NCI-H82 treated with DMSO at 0.1 percent for 48 hours (cell line): ENCODE data around the gene FOXO6.

Experiments used
- DNase-seq: peaks from one replicate; lab custom pipeline; 2025; ENCODE audit not compliant: unreplicated experiment; lab: John Stamatoyannopoulos, UW

FOXO6 gene

GRCh38 chr1:41360786-41361494 is at the start of gene FOXO6:
Gene FOXO6 (plus strand): TSS chr1:41361434.
- DNase-seq = peak; percentile 98

DNA sequence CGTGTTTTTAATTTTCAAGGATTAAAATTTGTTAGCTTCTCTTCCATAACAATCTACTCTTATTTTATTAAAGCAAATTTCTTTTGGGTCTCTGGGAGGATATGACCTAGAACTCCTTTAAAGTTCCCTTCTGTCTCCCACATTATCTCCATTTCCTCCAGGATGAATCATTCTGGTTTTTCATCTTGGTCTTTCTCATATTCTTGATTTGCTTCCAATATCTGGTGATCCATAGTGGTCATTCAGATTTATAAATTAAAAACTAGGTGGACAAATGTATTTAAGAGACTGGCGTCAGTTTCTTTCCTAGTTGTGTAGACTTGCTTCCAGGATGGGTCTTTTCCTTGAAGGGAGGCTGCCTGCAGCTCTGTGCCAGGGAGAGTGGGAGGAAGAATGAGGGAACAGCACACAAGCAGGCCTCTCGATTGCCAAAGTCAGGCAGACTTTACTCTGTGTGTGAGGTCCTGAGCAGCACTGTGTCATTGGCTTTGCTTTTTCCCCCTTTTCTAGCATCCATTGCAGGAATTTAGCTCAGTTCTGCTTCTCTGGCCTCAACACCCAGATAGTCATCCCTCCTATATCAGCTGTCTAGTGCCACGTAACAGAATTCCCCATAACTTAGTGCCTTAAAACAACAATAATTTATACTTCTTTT is 48.1 kb upstream of the FOXO6 start:
- DNase-seq = no peak

GRCh38 chr1:41313661-41314131 is 47.5 kb upstream of the FOXO6 start:
- DNase-seq = peak; percentile 46

DNA sequence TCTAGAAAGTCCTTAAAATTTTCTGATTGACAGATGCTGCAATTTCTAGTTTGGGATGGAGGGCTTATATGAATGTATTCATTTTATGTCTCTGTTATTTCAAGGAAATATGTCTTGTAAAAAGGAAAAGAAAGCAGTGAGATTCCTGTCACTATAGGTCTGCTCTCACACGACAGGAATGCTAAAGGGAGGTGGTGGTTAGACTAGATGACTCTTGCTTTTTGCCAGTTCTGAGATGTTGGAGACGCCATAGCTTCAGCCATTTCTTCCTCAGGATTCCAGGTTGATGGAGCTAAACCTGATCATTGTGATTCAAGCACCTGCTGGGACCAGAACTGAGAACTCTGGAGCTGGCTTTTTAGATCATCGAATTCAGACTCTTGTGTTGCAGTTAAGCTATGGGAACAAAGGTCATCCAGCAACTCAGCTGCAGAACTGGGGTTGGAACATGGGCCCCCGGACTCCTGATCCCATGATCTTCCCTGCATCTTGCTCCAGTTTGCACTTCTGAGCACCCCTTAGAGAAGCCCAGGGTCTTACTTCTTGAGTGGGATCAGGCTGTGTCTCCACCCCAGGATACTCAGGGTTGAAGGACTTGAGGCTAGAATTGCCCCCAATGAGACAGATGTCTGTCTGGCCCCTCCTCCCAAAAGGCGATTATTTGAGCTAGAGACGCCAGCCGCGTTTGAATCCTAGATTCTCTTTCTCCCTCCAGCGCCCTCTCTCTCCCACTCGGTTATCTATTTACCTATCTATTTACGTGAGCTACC is 46.7 kb upstream of the FOXO6 start:
- peak; percentile 100 for DNase-seq

GRCh38 chr1:41315146-41315822 is 46.0 kb upstream of the FOXO6 start:
- DNase-seq = peak; percentile 100

- no peak for DNase-seq
Observed at GRCh38 chr1:41315871-41316270, 45.4 kb upstream of the FOXO6 start.

- DNase-seq = no peak
Observed at GRCh38 chr1:41317361-41317760, 43.9 kb upstream of the FOXO6 start.

- DNase-seq = no peak
Observed at GRCh38 chr1:41318135-41318534, 43.1 kb upstream of the FOXO6 start.

- no peak for DNase-seq
Observed at GRCh38 chr1:41319106-41319755, 42.0 kb upstream of the FOXO6 start.

DNA sequence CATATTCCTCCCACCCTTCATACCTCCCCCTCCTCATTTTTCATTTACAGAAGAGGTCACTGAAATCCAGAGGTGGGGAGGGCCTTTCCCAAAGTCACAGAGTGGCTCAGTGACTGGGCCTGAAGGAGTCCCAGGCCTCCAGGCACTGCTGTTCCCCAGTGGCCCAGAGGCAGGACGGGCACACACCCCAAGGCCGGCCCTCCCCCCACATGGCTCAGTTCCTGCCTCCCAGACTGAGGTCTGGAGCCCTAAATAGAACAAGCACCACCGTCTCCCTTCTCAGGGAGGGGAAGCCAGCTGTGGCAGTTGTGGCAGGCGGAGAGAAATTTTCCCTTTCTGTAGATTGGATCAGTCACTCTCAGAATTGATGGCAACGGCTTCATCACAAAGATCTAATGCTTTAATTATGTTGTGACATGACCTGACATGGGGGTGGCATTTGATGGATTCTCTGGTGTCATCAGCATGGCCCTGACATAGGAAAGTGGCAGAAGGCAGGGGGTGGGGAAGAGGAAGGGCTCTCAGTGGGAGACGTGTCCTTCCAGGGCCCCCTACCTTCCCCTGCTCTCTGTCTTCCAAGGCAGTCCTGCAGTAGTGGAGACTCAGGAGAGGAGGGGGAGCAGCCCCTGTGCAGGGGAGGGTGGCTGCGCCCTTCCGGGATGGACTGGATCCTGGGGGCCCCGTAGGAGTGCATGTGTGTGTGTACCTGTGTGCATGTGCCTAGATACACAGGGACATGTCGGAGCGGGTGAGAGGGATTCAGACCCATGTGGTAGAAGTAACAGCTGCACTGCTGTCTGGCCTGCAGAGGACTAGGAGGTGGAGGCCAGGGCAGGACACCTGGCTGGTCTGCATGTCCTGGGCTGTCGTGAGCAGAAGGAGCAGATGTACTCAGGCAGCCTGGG is 41.2 kb upstream of the FOXO6 start:
- peak; percentile 86 for DNase-seq

DNA sequence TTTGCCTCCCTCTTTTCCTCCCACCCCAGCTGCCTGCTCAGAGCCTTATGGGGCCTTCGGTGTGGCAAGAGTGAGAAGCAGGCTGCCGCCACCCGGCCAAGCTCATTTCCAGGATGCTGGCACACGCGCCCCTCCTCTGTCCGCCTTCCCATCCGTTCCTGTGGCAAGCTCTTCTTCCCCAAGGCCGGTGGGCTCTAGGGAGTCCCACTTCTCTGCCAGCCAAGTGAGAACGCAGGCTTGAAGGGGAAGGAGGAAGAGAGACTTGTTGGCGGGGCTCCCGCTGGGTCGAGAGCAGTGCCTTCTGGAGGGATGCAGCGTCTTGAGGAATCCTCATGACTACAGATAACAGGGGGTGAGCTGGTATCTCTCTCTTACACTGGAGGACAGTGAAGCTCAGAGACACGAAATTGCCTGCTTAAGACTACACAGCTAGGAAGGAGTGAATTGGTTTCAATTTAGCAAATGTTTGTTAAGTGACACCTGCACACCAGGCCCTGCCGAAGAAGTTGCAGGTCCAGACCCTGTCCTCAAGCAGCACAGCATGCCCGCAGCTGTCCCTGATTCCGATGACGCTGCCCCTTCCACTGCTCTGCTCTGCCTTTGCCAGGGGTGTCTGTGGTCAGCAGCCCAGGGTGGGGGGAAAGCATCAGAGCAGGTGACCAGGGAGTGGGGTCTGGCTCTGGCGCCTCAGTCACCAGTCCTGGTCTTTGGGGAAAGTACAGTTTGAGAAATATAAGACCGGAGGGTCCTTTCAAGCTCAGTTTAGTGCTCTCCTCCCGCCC is 40.1 kb upstream of the FOXO6 start:
- no peak for DNase-seq

DNA sequence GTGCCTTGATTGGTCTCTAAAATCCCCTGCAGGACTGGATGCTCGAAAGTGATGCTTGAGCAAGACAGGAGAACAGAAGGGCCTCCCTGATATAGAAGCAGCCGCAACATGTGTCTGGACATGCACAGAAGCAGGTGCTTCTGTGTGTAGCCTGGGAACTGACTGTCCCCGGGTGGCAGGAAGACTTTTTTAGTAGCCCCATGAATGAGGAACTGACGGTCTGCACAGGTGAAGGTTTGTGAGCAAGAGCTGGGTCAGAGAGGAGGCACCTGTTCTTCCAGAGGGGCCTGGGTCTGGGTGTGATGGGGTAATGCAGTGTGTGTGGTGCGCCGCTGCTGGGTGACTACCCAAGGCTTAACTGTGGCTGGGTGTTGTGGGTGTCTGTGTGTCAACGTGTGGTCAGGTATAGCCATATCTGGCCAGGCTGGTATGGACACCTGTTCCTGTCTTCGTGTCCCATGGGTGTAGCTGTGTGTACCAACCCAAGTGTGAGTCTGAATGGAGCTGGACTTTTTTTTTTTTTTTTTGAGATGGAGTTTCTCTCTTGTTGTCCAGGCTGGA is 39.1 kb upstream of the FOXO6 start:
- DNase-seq = no peak

GRCh38 chr1:41322835-41323234 is 38.4 kb upstream of the FOXO6 start:
- peak; percentile 24 for DNase-seq

DNA sequence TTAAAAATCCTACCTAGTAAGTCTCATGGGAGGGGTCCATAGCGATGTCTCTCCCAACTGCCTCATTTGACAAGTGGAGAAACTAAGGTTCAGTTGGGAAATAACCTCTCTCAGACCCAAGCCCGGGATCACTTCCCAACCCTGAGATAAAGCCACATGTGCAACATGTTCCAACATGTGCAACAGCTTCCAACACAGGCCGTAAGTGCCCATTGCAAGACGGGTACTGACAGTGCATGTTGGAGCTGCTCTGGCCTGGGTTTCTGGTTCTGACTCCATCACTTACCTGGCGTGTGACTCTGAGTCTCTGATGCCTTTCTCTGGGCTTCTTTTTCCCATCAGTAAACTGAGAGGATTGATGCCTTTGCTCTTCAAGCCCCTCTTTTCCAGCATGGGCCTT is 38.0 kb upstream of the FOXO6 start:
- no peak for DNase-seq

GRCh38 chr1:41325801-41326200 is 35.4 kb upstream of the FOXO6 start:
- no peak for DNase-seq

GRCh38 chr1:41327383-41327999 is 33.7 kb upstream of the FOXO6 start:
- DNase-seq = peak; percentile 94

GRCh38 chr1:41328001-41328615 is 33.1 kb upstream of the FOXO6 start:
- DNase-seq = no peak
